NCI-H2171 (cell line): ENCODE results near the gene JAML.

Source experiments
- DNase-seq: peaks from one replicate; lab custom pipeline; 2025; lab: John Stamatoyannopoulos, UW

JAML gene

DNA sequence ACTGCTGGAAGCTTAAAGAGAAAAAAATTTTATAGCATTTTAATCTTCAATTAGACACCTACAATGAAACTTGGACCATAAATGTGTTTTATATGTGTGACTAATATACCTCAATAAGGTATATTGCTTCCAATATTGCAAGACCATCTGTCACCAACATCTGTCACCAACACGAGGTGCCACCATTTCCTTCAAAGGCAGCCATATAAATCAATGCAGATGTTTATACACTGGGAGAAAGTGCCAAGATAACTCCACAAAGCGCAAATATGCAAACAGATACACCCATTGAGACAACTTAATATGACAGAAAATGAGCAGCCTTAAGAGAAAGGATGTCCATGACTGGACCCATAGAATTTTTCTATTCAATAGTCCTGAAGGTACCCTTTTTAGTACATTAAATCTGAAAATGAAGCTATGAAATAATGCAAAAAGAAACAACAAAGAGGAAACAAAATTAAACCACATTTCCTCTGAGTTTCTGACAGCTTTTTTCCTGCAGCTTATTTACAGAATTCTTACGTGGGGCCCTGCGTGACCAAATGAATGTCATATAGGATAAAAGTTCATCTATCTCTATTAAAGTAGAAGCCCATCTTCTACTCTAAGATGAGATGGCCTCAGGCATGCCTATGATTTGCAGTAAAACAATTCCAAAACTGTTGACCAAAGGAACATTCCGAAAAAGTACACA is 14.8 kb upstream of the JAML start:
- no peak for DNase-seq

DNA sequence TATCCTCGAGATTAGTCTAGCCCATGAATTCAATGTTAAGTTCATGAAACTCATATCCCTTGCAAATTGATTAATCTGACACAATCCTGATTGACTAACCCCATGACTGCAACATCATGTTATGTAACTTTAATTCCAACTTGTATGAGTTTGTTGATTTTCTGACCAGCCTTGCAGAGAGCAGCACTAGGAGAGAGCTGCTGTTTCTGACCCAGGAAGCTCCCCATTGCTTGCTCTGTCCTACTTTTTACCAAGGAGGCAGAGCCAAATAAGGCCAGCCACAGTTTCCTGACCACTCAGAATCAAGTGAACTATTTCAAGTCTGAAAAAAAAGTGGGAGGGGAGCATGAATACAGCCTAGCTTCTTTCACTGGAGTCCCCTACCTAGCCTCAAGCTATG is 14.1 kb upstream of the JAML start:
- DNase-seq: no peak

DNA sequence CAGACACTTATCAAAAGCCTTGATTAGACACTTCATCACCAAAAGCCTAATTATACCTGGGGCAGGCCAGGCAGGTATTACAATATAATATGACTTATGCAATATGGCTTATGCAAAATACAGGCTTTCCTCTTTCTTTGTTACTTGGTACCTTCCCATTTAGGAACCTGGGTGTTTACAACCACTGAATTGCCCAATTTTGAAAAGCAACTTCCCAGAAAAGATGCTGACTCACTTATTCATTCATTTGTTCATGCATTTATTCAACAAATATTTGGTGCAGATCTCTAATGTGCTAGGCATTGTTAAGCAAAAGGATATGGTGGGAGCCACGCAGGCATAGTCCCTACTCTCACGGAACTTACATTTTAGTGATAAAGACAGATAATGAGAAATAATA is 13.6 kb upstream of the JAML start:
- DNase-seq: no peak

DNA sequence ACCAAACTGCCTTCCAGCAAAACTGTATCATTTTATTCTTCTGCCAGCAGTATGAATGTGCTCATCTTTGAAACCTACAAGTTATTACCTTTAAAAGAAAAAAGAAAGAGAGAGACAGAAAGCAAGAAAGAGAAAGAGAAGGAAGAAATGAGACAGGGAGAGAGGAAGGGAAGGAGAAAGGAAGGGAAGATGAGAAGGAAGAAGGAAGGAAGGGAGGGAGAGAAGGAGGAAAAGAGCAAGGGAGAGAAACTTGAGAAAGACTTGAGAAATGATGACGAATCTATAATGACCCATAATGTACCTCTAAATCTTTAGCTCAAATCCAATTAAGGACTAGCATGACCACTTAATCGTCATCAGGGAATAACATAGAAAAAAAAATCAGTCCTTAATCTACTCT is 11.4 kb upstream of the JAML start:
- DNase-seq: no peak

DNA sequence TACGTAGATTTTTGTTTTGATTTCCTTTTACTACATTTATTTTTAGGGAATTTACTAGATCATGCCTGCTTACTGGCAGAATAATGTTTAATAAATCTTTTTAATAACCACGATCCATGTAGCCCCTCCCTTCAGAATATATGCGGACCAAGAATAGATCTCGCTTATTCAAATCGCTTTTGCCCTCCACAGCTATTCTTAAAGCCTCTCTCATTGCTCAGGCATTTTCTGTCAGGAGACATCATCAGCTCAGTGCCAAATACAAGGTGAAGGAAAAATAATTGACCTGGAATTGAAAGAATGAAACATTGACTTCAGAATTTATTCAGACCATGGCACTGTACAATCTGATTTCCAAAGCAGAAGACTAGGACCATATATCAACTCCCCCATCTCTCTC is 10.0 kb upstream of the JAML start:
- DNase-seq: no peak

DNA sequence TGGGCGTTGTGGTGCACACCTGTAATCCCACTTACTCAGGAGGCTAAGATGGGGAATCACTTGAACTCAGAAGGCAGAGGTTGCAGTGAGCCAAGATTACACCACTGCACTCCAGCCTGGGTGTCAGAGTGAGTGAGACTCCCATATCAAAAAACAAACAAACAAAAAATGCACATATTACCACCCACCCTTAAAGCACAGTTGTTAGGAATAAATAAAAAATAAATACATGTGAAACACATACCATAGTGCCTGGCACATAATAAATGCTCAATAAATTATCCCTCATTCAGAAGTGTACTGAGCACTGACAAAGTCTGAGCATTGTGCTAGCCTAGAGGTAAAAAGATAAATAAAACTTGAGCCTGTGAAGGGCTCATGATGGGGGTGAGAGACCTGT is 9.0 kb upstream of the JAML start:
- no peak for DNase-seq

DNA sequence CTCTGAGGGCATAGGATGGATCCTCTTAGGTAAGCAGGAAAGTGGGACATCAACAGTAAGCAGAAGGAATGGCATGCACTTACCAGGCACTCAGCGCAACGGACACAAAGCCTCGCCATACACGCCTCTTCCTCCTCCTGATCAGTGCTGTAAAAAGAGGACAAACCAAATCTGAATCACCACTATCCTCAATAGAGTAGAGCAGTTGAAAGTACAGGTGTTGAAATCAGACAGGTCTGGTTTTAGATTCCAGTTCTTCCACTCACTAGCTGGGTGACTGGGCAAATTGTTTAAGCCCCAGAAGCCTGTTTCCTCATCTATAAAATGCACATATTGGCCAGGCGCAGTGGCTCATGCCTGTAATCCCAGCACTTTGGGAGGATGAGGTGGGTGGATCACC is 8.6 kb upstream of the JAML start:
- DNase-seq: no peak

DNA sequence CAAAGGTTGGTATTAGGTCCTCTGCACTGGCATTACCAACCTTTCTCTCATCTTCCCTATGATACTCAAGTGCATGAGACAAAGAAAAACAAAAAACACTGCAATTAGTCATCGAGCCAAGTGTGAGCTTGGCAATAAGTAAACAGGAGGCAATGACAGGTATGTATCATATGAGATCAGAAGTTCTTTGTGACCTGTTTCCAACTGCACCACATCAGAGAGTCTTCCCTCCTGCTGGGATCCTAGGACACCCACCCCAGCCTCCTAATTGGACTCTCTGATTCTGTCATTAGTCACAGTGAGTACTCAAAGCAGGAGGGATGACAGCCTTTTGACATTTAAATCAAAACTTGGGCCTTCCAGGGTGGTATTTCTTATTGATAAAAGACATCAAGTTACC is 7.8 kb upstream of the JAML start:
- DNase-seq: no peak

DNA sequence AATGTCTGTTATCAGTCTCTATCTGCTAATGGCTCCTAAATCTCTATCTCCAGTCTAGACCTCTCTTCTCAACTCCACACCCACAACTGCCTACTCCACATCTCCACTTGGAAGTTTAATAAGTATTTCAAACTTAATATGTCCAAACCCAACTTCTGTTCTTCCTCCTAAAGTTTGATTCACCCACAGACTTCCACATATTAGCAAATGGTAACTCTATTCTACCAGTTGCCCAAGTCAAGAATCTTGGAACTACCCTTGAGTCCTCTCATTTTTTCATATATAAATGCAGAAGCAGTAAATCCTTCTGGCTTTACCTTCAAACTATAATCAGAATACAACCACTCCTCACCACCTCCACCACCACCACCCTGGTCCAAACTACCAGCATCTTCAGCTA is 6.7 kb upstream of the JAML start:
- no peak for DNase-seq

DNA sequence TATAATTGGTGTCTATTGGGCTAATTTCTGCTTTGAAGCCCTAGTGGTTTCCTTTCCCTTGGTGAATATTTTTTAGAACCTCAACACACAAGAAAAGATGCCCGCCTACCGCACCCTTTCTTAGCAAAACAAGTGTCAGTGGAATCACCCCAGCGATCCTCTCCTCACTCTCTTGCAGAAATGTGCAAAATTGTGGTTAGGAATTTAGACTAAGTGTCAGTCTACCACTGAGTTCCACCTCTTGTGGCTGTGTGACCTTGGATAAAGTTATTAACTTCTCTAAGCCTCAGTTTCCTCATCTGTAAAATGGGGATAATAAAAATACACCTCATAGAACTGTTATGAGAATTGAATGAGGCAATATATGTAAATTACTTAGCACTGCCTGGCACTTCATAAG is 5.3 kb upstream of the JAML start:
- DNase-seq: no peak

DNA sequence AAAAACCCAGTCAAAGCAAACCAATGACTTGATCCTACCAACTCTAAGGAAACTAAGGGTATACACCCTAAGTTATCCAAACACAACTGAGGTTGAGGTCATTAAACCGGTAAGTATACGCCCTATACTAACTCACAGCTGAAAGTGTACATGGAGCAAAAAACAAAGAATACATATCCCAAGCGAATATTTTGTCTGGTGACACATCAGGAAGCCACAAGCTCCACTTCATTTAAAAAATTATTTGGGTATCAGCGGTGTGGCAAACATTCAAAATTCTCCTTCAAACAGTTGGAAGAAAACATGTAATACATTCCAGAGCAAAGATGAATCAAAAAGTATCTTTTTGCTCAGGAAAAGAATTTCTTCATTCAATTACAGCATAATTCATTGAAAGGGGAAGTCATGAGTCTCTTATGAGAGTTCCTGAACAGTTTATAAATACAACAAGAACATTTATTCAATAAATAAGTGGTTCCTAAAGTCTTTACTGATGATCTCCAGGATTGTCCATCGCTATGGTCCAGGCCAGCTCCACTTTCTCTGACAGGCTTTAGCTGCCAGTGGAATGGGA is 4.5 kb upstream of the JAML start:
- DNase-seq: no peak

DNA sequence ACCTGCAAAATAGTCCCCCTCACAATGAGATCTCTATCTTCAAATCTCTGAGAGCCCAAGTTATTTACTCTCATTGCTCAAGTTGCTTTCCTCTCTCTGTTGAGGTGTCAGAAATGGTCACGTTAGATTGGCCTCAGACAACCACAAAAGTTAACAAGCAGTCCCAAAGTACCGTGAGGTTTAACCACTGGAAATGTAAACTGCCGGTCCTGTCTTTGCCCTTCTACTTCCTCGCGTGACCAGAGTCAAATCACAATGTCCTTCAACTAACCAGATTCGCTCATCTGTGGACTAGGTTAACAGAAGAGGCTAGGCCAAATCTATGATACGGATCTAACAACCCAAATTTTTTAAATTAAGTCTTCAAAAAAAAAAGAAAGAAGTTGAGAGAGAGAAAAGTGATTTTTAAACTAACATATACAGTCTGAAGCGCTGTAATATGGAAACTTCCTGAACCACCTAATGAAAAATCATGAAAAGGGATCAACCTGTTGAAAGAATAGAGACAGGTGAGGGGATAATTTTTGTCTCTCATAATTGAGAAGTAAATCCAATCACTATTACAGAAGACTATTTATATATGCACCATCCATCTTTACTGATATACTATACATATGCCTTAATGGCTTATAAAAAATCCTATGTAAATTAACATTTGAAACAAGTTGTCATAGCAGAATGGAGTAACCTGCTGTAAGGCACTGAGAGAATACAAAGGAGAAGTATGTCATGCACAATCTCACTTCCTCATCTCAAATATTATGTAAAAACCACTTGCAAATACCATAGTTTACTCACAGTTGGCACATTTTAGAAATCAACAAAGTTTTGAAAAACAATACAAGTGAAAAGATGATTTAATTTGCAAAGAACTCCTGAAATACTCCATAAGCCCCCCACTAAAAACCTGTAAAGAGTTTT is 3.3 kb upstream of the JAML start:
- no peak for DNase-seq

DNA sequence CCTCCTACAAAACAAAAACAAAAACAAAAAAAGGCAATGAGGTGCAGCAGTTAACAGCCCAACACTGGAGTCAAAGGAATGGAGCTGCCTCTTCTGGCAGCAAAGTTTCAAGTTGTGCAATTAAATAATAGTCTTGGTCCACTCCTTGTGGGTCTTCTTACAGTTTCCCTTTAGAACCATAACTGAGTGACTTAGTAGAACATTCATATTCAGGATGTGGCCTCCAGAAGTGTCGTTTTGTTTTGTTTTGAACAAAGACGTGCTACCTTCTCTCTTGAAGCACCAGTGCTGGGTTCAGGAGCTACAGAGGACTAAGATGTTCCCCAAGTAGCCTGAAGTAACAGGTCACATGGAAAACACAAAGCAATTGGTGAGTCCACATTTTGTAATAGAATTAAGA is 2.0 kb upstream of the JAML start:
- no peak for DNase-seq

DNA sequence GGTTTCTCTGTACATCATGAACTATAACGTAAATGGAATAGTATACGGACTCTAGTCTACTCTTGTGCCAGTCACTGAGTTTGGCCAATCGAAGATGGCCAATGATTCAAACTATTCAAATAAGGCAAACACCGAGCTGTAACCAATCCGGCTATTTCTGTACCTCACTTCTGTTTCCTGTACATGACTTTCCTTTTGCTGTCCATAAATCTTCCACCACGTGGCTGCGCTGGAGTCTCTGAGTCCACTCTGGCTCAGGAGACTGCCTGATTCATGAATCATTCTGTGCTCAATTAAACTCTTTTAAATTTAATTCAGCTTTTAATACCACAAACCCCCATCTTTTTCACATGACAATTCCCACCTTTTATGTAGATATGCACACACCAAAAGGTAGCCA is 1.5 kb upstream of the JAML start:
- DNase-seq: no peak

DNA sequence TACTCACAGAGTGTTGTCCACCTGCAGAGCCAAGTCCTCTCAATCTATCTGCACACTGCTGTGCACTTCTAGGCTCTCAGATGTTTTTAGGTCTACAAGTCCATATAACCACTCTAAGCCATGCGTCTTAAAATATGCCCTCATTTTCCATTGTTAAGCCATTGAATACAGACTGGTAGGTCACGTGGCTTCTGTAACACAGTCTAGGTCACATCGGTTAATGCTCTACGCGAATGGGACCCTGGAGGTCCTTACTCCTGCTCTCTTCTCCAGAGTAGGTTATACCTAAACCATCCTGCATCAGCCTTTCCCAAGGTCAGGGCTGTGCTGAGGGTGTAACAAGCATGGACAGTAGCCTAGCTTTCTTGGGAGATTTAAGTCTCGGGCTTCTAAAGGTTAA is 819 bp downstream of the JAML start:
- DNase-seq: no peak

DNA sequence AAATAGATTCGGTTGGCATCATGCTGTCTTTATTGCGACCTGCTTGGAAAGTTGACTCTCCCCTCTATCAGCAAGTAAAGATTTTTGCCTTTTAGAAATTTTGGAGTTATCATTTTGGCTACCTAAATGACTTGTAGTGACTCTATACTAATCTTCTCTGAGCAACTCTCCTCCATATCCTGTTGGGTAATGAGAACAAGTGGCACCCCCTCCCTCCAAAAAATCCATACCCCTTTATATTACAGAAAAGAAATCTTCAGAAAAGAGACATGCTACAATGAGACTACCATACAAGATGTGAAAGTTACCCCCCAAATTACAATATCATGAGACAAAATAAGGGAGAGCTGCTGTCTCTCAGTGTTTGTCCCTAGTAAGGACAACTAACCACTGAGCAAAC is 1.2 kb downstream of the JAML start:
- DNase-seq: no peak

DNA sequence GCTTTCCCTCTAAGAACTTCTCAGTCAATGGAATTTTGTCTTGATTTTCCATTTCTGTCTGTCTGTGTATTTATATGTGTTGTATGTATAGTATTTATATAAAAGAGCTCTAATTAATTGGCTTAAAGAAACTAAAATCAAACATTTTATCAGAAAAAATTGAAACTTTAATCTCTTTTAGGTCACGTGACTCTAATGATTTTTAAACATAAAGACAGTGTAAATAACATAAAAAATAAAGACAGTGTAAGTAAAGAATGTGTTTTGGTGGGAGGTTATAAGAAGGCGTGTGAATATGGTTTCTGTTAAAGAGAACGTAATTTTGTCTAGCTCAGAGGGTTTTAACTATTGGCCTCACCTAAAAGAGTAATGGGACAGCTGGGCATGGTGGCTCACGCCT is 2.4 kb downstream of the JAML start:
- DNase-seq: no peak

DNA sequence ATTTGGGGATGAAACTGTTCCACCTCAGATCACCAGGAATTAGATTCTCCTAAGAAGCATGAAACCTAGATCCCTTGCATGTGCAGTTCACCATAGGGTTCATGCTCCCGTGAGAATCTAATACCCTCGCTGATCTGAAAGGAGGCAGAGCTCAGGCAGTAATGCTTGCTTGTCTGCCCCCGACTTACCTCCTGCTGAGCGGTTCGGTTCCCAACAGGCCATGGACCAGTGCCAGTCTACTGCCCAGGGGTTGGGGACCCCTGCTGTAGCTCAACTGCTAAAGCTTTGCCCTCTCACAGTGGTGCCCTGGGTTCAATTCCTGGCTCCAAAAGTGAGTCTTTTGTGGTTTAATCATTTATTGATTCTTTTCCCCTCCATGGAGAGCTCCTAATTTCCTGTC is 3.4 kb downstream of the JAML start:
- no peak for DNase-seq

DNA sequence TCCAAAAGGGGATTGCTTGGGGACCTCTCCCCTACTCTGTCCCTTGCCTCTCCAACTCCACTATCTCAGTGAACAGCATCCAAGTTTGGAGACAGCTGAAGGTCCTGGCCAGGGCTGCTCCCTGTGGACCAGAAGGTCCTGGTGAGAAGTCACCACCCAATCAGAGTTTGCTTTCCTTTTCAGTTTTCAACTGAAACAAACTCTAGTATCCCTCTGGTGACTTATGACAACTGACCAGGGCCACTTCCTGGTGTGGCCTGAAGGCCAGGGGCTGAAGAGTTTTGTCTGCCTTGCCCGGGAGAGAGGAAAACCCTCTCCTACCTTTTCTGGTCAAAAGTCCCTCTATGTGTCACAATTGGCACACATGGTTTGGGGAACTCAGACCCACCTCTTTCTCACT is 5.1 kb downstream of the JAML start:
- DNase-seq: no peak

DNA sequence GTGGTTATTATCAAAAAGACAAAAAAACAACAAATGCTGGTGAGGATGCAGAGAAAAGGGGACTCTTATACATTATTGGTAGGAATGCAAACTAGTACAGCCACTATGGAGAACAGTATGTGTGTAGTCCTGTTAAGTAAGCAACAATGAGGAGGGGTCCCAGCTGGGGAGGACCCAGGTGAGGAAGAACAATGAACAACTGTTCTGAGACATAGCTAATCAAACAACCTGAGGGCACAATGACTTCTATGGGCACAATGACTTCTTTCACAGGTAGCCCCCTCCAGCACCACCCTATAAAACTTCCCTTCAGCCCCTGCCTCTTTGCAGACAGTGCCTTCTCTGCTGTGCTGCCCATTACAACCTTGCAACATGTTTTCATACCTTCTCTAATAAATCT is 5.6 kb downstream of the JAML start:
- DNase-seq: no peak

DNA sequence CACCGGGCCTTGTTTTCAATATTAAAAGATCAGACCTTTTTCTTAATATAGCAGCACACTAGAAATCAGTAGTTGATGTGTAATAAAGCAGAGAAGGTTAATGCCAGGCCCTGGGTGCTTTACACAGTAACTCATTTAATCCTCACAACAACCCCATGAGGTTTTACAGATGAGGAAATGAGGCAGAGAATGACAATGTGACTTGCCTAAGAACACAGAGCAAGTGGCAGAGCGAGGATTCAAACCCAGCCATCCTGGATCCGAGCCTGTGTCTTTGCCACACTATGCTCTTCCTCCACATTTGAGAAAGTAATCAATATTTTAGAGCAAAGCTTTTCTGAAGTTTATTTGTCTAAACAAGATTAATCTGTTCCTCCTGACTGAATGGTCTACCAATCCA is 7.2 kb downstream of the JAML start:
- no peak for DNase-seq

DNA sequence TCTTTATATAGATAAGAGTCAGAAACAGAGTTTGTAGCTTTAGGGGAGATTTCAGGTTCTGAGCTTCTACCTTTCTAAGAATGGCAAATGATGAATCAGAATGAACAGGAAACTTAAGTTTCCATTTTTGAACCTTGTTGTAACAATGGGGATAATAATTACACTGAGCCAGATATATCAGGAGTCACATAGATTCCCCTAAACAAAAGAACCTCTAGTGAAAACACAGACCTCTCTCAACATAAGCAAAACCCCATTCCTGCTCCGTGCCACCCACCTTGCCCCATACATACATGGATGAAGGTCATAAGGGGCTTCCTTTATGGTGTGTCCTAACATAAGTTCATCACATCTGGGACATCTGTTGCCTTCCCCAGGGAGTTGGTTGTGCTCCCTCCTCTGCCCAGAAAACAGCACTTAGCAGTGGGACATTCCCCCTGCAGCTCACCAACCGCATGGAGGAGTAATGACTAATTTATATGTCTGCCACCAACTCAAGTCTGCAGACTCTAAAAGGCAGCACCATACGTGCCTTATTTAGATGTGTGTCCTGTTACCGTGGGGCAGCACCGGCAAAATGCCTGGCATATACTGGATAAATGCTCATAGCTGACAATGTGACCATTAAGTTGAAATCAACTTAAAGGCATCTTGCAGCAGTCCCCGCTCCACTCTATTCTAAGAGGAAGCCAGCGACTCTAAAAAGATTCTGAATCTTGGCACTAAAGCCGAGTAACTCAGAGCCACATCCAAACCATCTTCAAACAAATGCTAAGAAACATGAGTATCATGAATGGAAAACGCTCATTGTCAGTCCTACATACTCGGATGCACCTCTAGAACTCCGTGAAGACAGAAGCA is 8.0 kb downstream of the JAML start:
- DNase-seq: no peak
